Pancreas (tissue), 10 donors: ENCODE results near the gene RPL31. TPM values are rescaled to one million over a fixed set of nuclear protein-coding genes. Genes with fewer than 3 reads are reported as not detected.

ENCODE experiments used
- ATAC-seq, 4 donors: fragments of 200-7000 bp; cut with Tn5 transposase; one replicate each; pipeline versions ENCODE4 v1.8.0 to v1.9.1; 2020; ENCODE audit warnings: mild to moderate bottlenecking in 4 of 4, moderate library complexity in 4 of 4
- DNase-seq, 6 donors: peaks; one replicate each; pipeline ENCODE4 v3.0.0-alpha.2; 2020
- FAIRE-seq: peaks from 2 replicates; lab custom pipeline; 2012; peaks lifted over from hg19 to GRCh38; lab: Jason Lieb, UNC
- H3K27ac ChIP-seq, 4 donors: fragments of 200-600 bp; sonication (generic); 1 replicate in 3 of 4; 2 replicates in 1 of 4; pipeline versions ENCODE4 v1.5.0 to v1.8.0; 2020
- H3K27me3 ChIP-seq, 4 donors: fragments of 200-600 bp; one replicate each; pipeline ENCODE4 v1.8.0; 2021
- H3K36me3 ChIP-seq, 3 donors: fragments of 200-600 bp; sonication (generic) in 1 of 3; one replicate each; pipeline versions ENCODE4 v1.5.0 to v1.8.0; 2020 to 2021
- H3K4me1 ChIP-seq, 3 donors: fragments of 200-600 bp; one replicate each; pipeline ENCODE4 v1.8.0; 2021
- H3K4me3 ChIP-seq, 4 donors: fragments of 200-600 bp; sonication (generic) in 2 of 4; one replicate each; pipeline versions ENCODE4 v1.5.0 to v1.8.0; 2020 to 2021
- H3K9me3 ChIP-seq, 4 donors: fragments of 200-600 bp; one replicate each; pipeline ENCODE4 v1.8.0; 2021
- CTCF ChIP-seq, 4 donors: fragments of 200-600 bp; sonication (generic) in 3 of 4; IDR thresholded peaks; one replicate each; pipeline versions ENCODE4 v1.5.0 to v1.8.0; 2021; ENCODE audit warnings: antibody characterized with exemption in 4 of 4
- WGBS, 2 donors: extraction: QIAGEN DNeasy Blood & Tissue Kit; methylation state at CpG; one replicate each; pipeline ENCODE4 v1.1.7; 2013; 5-methylcytosine and 5-hydroxymethylcytosine counted together
- intact Hi-C, 3 donors: fragments of 100-400 bp; cut with DNase I; formaldehyde crosslinking; loops; one replicate each; pipeline versions ENCODE4 v1.11.1 to v1.14.2; 2022
- polyA plus RNA-seq, 2 donors: library from polyadenylated mRNA; stranded (reverse); fragments of 200-250 nt; gene quantifications; one replicate each; pipeline ENCODE4 v1.2.3, GENCODE V29; 2013
- total RNA-seq, 6 donors: library from RNA; stranded (reverse); fragmentation: NEBNext Ultra II Directional in 4 of 6; extraction: Animal tissue kit (Norgen Biotek cat#: 25700) in 4 of 6; gene quantifications; one replicate each; pipeline versions ENCODE4 v1.2.1 to v1.2.4, GENCODE V29; 2021 to 2023
- donor health status: healthy with polysubstance abuse.
- donor health status: DM: no; HTN: no; CAD: no; lungs with moderate emphysema.
- donor health status: DM: no; HTN: no; CAD: no.
- donor health status: control.
- donor health status: control.
- donor health status: Bipolar disorder and iron deficiency.
- donor health status: DM: yes; HTN: yes; CAD: no.
- donor health status: DM: no; HTN: no; CAD: no.
- donor health status: DM: no; HTN: no; CAD: no.
- donor health status: DM: yes; HTN: yes; CAD: no.

The RPL31 gene
- total and polyA plus RNA-seq, 8 donors = 583 to 3,410 (median 959) TPM

GRCh38 chr2:100976645-100977391, 25.3 kb upstream of the RPL31 start:
- TF ChIP-seq CTCF (IDR thresholded peaks at IDR 0.05) = no peak
- no peaks in the 10 kb centered on the region for H3K4me1 ChIP-seq
- H3K4me3 ChIP-seq = no peak overlapping the region
- FAIRE-seq = no peak
- H3K27me3 ChIP-seq = no peaks in the 10 kb centered on the region
- H3K36me3 ChIP-seq = peaks cover 0 to 55% (median 20%) of the 10 kb centered on the region in 3 donors
- H3K27ac ChIP-seq = no peak overlapping the region
- ATAC-seq = no peak
- intact Hi-C loops = loop anchor here in 2 of 3 donors (5.0 to 10.0 kb wide), 2 partner anchors 362 to 365 kb away; no protein-coding TSS in a partner anchor
- H3K9me3 ChIP-seq = no peaks in the 10 kb centered on the region
- WGBS, 2 donors = 88 to 89% methylated on average over 19 of the region's 19 CpGs
- DNase-seq = no peak

GRCh38 chr2:100977511-100977910, 24.6 kb upstream of the RPL31 start:
- no peaks in the 10 kb centered on the region for H3K27me3 ChIP-seq
- H3K27ac ChIP-seq = no peak overlapping the region
- WGBS, 2 donors = 94 to 96% methylated on average over 12 of the region's 12 CpGs
- no peaks in the 10 kb centered on the region for H3K4me1 ChIP-seq
- no peak for TF ChIP-seq CTCF (IDR thresholded peaks at IDR 0.05)
- H3K36me3 ChIP-seq = peaks cover 0 to 56% (median 23%) of the 10 kb centered on the region in 3 donors
- intact Hi-C loops = loop anchor here in 2 of 3 donors (5.0 to 10.0 kb wide), 2 partner anchors 363 to 365 kb away; no protein-coding TSS in a partner anchor
- no peak overlapping the region for H3K4me3 ChIP-seq
- DNase-seq (no peak), FAIRE-seq (no peak), ATAC-seq (no peak)
- H3K9me3 ChIP-seq = no peaks in the 10 kb centered on the region

- H3K36me3 ChIP-seq = peaks cover 0 to 54% (median 23%) of the 10 kb centered on the region in 3 donors
- no peaks in the 10 kb centered on the region for H3K9me3 ChIP-seq
- H3K4me3 ChIP-seq = no peak overlapping the region
- WGBS, 2 donors = 83 to 89% methylated on average over 16 of the region's 16 CpGs
- no peak for TF ChIP-seq CTCF (IDR thresholded peaks at IDR 0.05)
- H3K27me3 ChIP-seq = no peaks in the 10 kb centered on the region
- intact Hi-C loops = loop anchor here in 2 of 3 donors (5.0 to 10.0 kb wide), 2 partner anchors 364 to 366 kb away; no protein-coding TSS in a partner anchor
- H3K27ac ChIP-seq = no peak overlapping the region
- DNase-seq (no peak), FAIRE-seq (no peak), ATAC-seq (no peak)
- no peaks in the 10 kb centered on the region for H3K4me1 ChIP-seq
Observed at GRCh38 chr2:100978582-100979191, 23.4 kb upstream of the RPL31 start.

- no peak overlapping the region for H3K27ac ChIP-seq
- peaks cover 0 to 40% (median 23%) of the 10 kb centered on the region in 3 donors for H3K36me3 ChIP-seq
- intact Hi-C loops = loop anchor here in 2 of 3 donors (5.0 to 10.0 kb wide), 3 partner anchors 245 to 368 kb away; no protein-coding TSS in a partner anchor
- no peak for ATAC-seq
- no peaks in the 10 kb centered on the region for H3K27me3 ChIP-seq
- TF ChIP-seq CTCF (IDR thresholded peaks at IDR 0.05) = no peak
- H3K9me3 ChIP-seq = no peaks in the 10 kb centered on the region
- H3K4me3 ChIP-seq = no peak overlapping the region
- WGBS, 2 donors = 88 to 95% methylated on average over 12 of the region's 12 CpGs
- FAIRE-seq = no peak
- no peaks in the 10 kb centered on the region for H3K4me1 ChIP-seq
- DNase-seq = no peak
Observed at GRCh38 chr2:100980046-100980445, 22.0 kb upstream of the RPL31 start.
